ENCODE results near the gene DNPEP. TPM values are rescaled to one million over a fixed set of nuclear protein-coding genes. Genes with fewer than 3 reads are reported as not detected.

The DNPEP gene
- total RNA-seq, 1 experiment from 2014 or later, result 81.3 TPM

DNA sequence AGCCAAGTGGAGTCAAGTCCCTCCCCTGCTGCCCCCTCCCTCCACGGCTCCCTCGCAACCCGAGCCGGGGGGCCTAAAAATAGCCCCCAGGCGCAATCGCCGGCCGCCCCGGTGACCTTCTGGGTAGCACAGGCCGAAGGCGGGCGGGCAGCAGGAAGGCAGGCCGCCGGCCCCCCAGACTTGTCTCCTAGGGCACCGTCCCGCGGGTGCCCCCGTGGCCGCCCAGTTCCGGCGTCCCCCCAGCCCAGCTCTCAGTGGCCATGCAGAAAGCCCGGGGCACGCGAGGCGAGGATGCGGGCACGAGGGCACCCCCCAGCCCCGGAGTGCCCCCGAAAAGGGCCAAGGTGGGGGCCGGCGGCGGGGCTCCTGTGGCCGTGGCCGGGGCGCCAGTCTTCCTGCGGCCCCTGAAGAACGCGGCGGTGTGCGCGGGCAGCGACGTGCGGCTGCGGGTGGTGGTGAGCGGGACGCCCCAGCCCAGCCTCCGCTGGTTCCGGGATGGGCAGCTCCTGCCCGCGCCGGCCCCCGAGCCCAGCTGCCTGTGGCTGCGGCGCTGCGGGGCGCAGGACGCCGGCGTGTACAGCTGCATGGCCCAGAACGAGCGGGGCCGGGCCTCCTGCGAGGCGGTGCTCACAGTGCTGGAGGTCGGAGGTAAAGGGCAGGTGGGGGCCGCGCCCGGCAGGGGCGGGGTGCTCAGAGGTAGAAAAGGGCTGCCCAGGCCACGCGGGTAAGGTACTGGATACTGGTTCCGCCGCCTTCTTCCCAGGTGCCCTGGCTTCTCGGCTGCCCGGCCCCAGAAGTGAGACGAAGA lies 47.2 kb upstream of the DNPEP start, which contains the start of gene SPEG:
Gene SPEG (plus strand): TSS at position 126 of the 808 bp plus-strand sequence. CDS start 135 bp downstream, at position 261.
- Mint-ChIP-seq H3K4me3 (ENCODE audit: unreplicated experiment) (no peak within 1 kb of the TSS), H3K4me1 (ENCODE audit: insufficient read depth, unreplicated experiment) (no peaks in the 10 kb centered on the region), H3K9me3 (ENCODE audit: unreplicated experiment) (no peaks in the 10 kb centered on the region), H3K36me3 (ENCODE audit: insufficient read depth, unreplicated experiment) (no peaks in the 10 kb centered on the region), H3K27me3 (ENCODE audit: insufficient read depth, unreplicated experiment) (no peaks in the 10 kb centered on the region), H3K27ac (ENCODE audit: low read depth, unreplicated experiment) (no peak within 1 kb of the TSS)
- POLR2A ChIA-PET, result no interaction called here
- intact Hi-C loops (cut with micrococcal nuclease), result no loop called here
- no TSS peak for BruUV-seq (replicated peaks)
- CTCF ChIA-PET, result interaction anchor here (0.6 to 0.9 kb wide), 4 partner anchors 16 to 865 kb away, joined by 3 read pairs; no protein-coding TSS in a partner anchor
- no peak for TF ChIP-seq CTCF (IDR thresholded peaks at IDR 0.05; ENCODE audit: unreplicated experiment)
- no peak for DNase-seq (ENCODE audit: unreplicated experiment)

- H3K4me1 Mint-ChIP-seq (ENCODE audit: insufficient read depth, unreplicated experiment), result no peaks in the 10 kb centered on the region
- no peak for DNase-seq (ENCODE audit: unreplicated experiment)
- TF ChIP-seq CTCF (IDR thresholded peaks at IDR 0.05; ENCODE audit: unreplicated experiment), result no peak
- no peak overlapping the region for H3K4me3 Mint-ChIP-seq (ENCODE audit: unreplicated experiment)
- H3K9me3 Mint-ChIP-seq (ENCODE audit: unreplicated experiment), result no peaks in the 10 kb centered on the region
- ChIA-PET CTCF (interaction anchor here (0.6 to 1.1 kb wide), 5 partner anchors 31 to 865 kb away, joined by 3 to 5 read pairs (median 3); no protein-coding TSS in a partner anchor), POLR2A (no interaction called here)
- no TSS peak for BruUV-seq (replicated peaks)
- no peak overlapping the region for H3K27ac Mint-ChIP-seq (ENCODE audit: low read depth, unreplicated experiment)
- intact Hi-C loops (cut with micrococcal nuclease), result no loop called here
- no peaks in the 10 kb centered on the region for H3K36me3 Mint-ChIP-seq (ENCODE audit: insufficient read depth, unreplicated experiment)
- H3K27me3 Mint-ChIP-seq (ENCODE audit: insufficient read depth, unreplicated experiment), result no peaks in the 10 kb centered on the region
These were observed 46.7 kb upstream of the DNPEP start for GRCh38 chr2:219434468-219434717.

DNA sequence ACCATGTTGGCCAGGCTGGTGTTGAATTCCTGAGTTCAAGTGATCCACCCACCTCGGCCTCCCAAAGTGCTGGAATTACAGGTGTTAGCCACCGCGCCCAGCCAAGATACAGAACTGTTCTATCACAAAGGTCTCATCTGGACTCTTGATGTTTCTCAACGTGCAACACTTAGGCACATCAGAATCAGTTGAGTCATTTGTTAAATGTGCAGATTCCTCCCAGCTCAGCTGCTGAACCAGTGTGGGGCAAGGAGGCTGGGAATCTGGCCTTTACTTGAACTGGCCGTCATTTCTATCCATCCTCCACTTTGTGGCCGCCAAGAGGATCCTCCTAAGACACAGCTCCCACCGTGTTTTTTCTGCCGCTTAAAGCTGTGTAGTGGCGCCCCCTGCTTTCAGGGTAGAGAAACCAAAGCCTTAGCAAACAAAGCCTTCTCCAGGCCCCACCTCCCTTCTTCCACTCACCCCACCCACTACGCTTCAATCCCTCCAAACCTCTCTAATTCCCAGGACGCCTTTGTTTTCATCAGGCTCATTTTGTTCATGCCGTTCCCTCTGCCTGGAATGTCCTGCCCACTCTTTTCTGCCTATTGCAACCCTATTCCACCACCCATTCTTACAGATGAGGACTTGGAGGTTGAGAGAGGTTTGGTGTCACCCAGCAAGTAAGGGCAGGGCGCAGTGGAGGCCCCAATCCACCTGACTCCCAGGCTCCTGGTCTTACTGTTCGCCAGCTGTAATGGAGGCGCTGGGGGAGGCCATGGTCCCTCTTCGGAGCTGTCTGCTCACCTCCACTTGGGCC lies 46.2 kb upstream of the DNPEP start:
- Mint-ChIP-seq H3K4me3 (ENCODE audit: unreplicated experiment) (no peak overlapping the region), H3K4me1 (ENCODE audit: insufficient read depth, unreplicated experiment) (no peaks in the 10 kb centered on the region), H3K36me3 (ENCODE audit: insufficient read depth, unreplicated experiment) (no peaks in the 10 kb centered on the region), H3K9me3 (ENCODE audit: unreplicated experiment) (no peaks in the 10 kb centered on the region), H3K27ac (ENCODE audit: low read depth, unreplicated experiment) (no peak overlapping the region), H3K27me3 (ENCODE audit: insufficient read depth, unreplicated experiment) (no peaks in the 10 kb centered on the region)
- DNase-seq (ENCODE audit: unreplicated experiment), result peak; percentile 27
- TF ChIP-seq CTCF (IDR thresholded peaks at IDR 0.05; ENCODE audit: unreplicated experiment), result peak; percentile 28
- ChIA-PET POLR2A (no interaction called here), CTCF (interaction anchor here (0.6 to 1.2 kb wide), 6 partner anchors 30 to 866 kb away, joined by 3 to 5 read pairs (median 3); no protein-coding TSS in a partner anchor)
- intact Hi-C loops (cut with micrococcal nuclease), result no loop called here
- BruUV-seq (replicated peaks), result no TSS peak

All from MCF 10A (cell line).